T-helper 17 cell (primary cell): Measurements from ENCODE around the gene SHC4. TPM values are rescaled to one million over a fixed set of nuclear protein-coding genes. Genes with fewer than 3 reads are reported as not detected.
A peak's percentile ranks its signal among the peaks of the same experiment; 100 is the strongest.
"Not testable (repeated sequence)": the region's sequence is repeated elsewhere in the genome, so short reads cannot be mapped to it uniquely, and the experiment has no call there.

Experiments
- ATAC-seq: fragments of 150-1000 bp; cut with Tn5 transposase; 2 replicates; pipeline ENCODE4 v1.10.0; 2021; ENCODE audit warnings: mild to moderate bottlenecking, moderate library complexity
- DNase-seq, 3 donors: peaks; one replicate each; pipeline versions ENCODE4 v3.0.0 to v3.0.0-alpha.2; 2020 to 2021
- H3K9me3 ChIP-seq: one replicate; pipeline ENCODE4 v1.7.0; 2013; ENCODE audit warnings: low read length, mild to moderate bottlenecking; ENCODE audit not compliant: control insufficient read depth, poor library complexity, severe bottlenecking
- H3K27ac Mint-ChIP-seq: one replicate; pipeline ENCODE4 v1.8.0; 2022; ENCODE audit warnings: mild to moderate bottlenecking, moderate library complexity, mixed read lengths
- H3K27me3 Mint-ChIP-seq: one replicate; pipeline ENCODE4 v1.8.0; 2022; ENCODE audit warnings: mixed read lengths
- H3K36me3 Mint-ChIP-seq: one replicate; pipeline ENCODE4 v1.8.0; 2022; ENCODE audit warnings: low read depth, mixed read lengths
- H3K4me1 Mint-ChIP-seq: one replicate; pipeline ENCODE4 v1.8.0; 2022; ENCODE audit warnings: mild to moderate bottlenecking, mixed read lengths
- H3K4me3 Mint-ChIP-seq: one replicate; pipeline ENCODE4 v1.8.0; 2022; ENCODE audit warnings: mild to moderate bottlenecking, moderate library complexity, mixed read lengths
- total RNA-seq, 4 donors: library from RNA in 2 of 4; stranded (reverse) in 2 of 4; gene quantifications; one replicate each; pipeline ENCODE4 v1.2.3 and lab custom pipeline; 2022 to 2026

SHC4 gene
- total RNA-seq, 2 donors from 2014 or later = 0.12 TPM; not detected in 1

DNA sequence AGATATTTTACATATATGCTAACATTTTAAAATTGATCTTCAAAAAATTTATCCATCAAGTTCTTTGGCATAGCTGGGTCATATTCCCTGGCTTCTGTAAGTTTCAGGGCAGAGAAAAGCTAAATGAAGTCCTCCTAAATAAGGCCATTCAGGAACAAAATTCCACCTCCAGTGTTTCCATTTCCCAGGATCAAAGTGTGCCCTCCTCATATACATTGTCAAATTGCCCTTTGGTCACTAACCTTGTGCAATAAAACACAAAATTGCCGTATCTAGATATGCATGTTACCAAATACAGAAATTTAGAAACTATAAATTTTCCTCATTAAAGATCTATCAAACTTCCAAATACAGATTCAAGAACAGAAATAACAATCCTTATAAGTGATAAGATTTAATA is 163.5 kb downstream of the SHC4 start:
- H3K27me3 Mint-ChIP-seq = no peaks in the 10 kb centered on the region
- ATAC-seq (no peak), DNase-seq (no peak)
- H3K9me3 ChIP-seq = no peaks in the 10 kb centered on the region
- no peak overlapping the region for H3K27ac Mint-ChIP-seq
- H3K36me3 Mint-ChIP-seq = peaks cover 8% of the 10 kb centered on the region
- H3K4me1 Mint-ChIP-seq = peaks cover 20% of the 10 kb centered on the region
- no peak overlapping the region for H3K4me3 Mint-ChIP-seq

DNA sequence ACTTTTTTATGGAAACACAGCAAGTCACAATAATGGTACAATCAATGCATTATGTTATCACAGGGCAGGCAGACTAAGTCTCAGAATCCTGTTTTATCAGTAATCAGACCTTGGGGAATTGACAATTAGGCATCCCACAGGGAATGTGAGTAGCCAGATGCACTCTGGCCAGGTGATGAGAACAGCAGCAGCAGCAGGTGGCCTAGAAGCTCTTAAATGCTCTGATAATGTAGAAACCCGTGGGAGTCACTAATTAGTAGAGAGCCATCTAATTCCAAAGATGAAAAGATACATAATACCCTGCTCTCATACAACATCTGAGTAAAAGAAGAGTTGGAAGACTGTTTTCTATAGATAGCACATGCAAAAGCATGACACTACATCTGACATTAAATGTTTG is 165.4 kb downstream of the SHC4 start:
- DNase-seq = no peak
- ATAC-seq = no peak
- no peaks in the 10 kb centered on the region for H3K9me3 ChIP-seq
- no peak overlapping the region for H3K27ac Mint-ChIP-seq
- peaks cover 11% of the 10 kb centered on the region for H3K4me1 Mint-ChIP-seq
- no peaks in the 10 kb centered on the region for H3K36me3 Mint-ChIP-seq
- no peaks in the 10 kb centered on the region for H3K27me3 Mint-ChIP-seq
- no peak overlapping the region for H3K4me3 Mint-ChIP-seq

DNA sequence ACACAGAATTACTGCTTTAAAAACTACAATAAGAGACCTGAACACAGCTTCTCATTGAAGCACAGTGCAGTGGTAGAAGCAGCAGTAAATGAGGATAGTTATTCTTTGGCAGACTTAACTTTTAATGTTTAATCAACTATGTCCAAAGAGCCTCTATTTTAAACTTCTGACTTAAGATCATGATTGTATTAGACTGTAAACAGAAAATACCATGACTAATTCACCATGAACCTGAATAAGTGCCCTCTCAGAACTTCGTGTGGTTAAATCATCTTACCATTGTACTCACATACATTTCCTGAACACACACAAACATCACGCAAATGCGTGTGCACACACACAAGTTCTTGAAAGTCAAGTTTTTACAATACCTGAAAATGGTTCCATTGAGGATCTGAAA is 166.8 kb downstream of the SHC4 start:
- H3K36me3 Mint-ChIP-seq = no peaks in the 10 kb centered on the region
- peaks cover 11% of the 10 kb centered on the region for H3K4me1 Mint-ChIP-seq
- H3K4me3 Mint-ChIP-seq = no peak overlapping the region
- H3K9me3 ChIP-seq = no peaks in the 10 kb centered on the region
- ATAC-seq (no peak), DNase-seq (no peak)
- H3K27ac Mint-ChIP-seq = no peak overlapping the region
- H3K27me3 Mint-ChIP-seq = no peaks in the 10 kb centered on the region

DNA sequence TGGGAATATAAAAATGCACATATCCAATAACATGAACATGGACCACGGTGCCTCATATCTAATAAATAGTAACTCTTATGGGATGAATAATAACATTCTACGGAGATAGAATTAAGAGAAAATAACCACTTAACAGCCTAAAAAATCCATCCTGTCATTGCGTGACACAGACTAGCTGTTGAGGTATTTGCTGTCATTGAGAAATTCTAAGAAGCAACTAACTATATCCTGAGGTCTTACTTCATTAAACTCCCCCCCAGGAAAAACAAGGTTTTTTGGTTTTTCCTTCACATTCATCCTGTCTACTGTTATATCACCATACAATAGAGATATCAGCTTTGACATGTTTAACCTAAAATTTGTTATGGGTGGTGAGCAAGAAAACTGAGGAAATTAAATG is 167.2 kb downstream of the SHC4 start:
- Mint-ChIP-seq H3K4me1 (peaks cover 11% of the 10 kb centered on the region), H3K4me3 (no peak overlapping the region), H3K36me3 (no peaks in the 10 kb centered on the region), H3K27ac (no peak overlapping the region), H3K27me3 (no peaks in the 10 kb centered on the region)
- H3K9me3 ChIP-seq = no peaks in the 10 kb centered on the region
- no peak for DNase-seq
- ATAC-seq = no peak

DNA sequence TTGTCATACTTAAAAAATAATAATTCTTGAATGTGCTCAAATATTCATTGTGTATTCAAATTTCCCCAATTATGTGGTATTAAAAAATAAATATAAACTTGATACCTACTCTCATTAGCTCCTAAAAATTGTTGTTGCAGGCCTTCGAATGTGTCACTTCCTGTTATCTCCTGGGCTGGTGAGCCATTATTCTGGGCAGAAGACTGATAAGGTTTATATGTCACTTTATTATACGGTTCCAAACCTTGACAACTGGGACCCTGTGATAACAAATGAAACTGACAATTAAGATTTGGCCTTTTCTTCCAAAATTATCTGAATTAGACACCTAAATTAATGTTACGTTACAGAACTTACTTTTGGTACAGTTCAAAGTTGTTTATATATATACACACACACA is 167.8 kb downstream of the SHC4 start:
- Mint-ChIP-seq H3K4me1 (peaks cover 11% of the 10 kb centered on the region), H3K27ac (no peak overlapping the region), H3K4me3 (no peak overlapping the region), H3K36me3 (no peaks in the 10 kb centered on the region), H3K27me3 (no peaks in the 10 kb centered on the region)
- DNase-seq = no peak
- ATAC-seq = no peak
- no peaks in the 10 kb centered on the region for H3K9me3 ChIP-seq

DNA sequence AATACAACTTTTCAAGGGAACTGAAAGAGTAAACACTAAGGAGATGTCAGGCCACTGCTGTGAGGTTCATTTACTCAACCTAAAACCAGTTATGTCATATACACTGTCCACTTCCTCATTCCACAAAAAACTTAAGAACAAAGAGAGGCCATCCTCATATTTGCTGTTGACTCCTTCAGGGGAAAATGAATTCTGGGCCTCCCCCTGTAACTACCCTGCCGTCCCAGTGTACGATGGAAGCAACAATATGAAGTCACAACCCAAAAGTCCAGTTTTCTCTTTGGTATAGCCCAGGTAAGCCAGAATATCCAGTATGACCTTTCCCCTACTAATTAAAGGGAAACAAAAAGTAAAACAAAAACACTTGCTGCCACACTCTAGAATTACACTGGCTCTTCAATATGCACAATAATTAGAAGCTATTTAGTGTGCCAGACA is 169.0 kb downstream of the SHC4 start:
- peaks cover 2% of the 10 kb centered on the region for H3K36me3 Mint-ChIP-seq
- no peak overlapping the region for H3K4me3 Mint-ChIP-seq

DNA sequence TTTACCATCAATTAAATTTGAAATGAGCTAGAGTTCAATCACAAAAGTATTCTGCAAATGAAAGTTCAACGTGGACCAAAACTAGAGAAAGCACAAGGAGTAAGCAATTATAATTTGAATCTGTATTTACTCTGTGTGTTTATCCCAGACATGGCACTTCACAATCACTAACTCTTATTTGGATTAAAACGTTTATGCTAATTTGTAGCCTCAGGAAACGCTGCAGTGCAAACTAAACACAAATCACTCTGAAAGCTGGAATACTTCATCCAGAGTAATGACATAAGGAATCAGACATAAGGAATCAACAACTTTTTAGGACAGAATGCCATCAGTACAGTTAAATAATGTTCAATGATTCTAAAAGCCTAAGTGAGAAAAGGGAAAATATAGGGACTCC is 171.3 kb downstream of the SHC4 start:
- Mint-ChIP-seq H3K36me3 (peaks cover 2% of the 10 kb centered on the region), H3K27ac (no peak overlapping the region), H3K4me1 (peaks cover 4% of the 10 kb centered on the region), H3K27me3 (no peaks in the 10 kb centered on the region), H3K4me3 (no peak overlapping the region)
- ATAC-seq (no peak), DNase-seq (no peak)
- H3K9me3 ChIP-seq = no peaks in the 10 kb centered on the region

More for the DNA sequence above, 169.0 kb downstream of the SHC4 start:
- DNase-seq = no peak
- no peak overlapping the region for H3K27ac Mint-ChIP-seq
- no peaks in the 10 kb centered on the region for H3K27me3 Mint-ChIP-seq
- ATAC-seq = peak; percentile 49
- no peaks in the 10 kb centered on the region for H3K9me3 ChIP-seq
- H3K4me1 Mint-ChIP-seq = peaks cover 9% of the 10 kb centered on the region

DNA sequence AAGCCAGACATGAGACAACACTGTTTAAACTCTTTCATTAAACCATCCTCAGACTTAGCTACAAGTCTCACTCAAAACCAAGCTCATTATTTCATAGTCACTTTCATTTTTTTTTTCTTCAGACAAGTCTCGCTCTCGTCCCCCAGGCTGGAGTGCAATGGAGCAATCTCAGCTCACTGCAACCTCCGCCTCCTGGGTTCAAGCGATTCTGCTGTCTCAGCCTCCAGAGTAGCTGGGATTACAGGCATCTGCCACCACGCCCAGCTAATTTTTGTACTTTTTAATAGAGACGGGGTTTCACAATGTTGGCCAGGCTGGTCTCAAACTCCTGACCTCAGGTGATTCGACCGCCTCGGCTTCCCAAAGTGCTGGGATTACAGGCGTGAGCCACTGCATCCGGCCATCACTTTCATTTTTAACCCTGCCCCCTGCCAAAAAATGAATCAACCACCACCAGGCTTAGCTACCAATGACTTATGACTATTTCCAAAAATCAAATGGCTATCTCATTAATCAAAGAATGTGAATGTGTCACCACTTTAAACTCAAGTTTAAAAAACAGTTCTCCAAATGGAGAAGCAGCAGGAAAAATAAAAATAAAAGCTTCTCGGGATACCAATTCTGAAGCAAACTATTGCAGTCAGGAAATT is 173.1 kb downstream of the SHC4 start:
- H3K4me1 Mint-ChIP-seq, H3K27me3 Mint-ChIP-seq, H3K36me3 Mint-ChIP-seq, H3K4me3 Mint-ChIP-seq, DNase-seq, H3K9me3 ChIP-seq, H3K27ac Mint-ChIP-seq, ATAC-seq: not testable (repeated sequence)

DNA sequence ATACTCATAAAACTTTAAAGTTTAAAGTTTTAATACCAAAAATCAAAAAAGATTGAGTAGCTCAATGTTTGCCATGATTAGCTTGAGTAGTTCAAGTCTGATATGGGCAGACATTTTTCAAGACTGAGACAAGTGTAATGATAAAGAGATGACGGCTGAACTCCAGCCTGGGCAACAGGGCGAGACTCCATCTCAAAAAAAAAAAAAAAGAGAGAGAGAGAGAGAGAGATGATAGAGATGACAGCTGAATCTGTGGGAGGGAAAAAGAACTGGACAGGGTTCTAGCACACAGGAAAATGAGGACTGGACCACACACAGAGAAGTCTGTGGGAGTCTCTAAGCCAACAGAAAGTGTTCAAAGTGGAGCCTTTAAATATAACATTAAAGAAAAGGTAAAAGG is 178.0 kb downstream of the SHC4 start:
- Mint-ChIP-seq H3K4me3 (no peak overlapping the region), H3K36me3 (peaks cover 7% of the 10 kb centered on the region), H3K27me3 (no peaks in the 10 kb centered on the region), H3K27ac (no peak overlapping the region), H3K4me1 (no peaks in the 10 kb centered on the region)
- no peaks in the 10 kb centered on the region for H3K9me3 ChIP-seq
- DNase-seq = no peak
- no peak for ATAC-seq

DNA sequence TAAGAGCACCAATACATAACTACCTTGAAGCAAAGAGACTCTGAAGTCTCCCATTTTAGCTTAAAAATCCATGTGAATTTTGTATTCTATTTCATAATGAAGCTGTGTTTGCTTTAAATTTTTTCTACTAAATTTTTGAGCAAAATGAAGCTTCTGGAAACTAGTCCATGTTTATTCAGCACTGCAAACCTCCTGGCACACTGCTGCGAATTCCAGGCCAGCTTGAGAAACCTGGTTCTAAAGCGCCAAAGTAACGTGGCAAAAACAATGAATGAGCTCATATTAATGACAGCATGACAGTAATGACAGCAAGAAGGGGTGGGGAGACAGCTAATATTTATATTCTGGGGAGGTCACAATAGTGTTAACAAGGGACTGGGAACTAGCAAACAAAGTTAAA is 178.5 kb downstream of the SHC4 start:
- Mint-ChIP-seq H3K27ac (no peak overlapping the region), H3K4me3 (no peak overlapping the region), H3K36me3 (peaks cover 8% of the 10 kb centered on the region)

DNA sequence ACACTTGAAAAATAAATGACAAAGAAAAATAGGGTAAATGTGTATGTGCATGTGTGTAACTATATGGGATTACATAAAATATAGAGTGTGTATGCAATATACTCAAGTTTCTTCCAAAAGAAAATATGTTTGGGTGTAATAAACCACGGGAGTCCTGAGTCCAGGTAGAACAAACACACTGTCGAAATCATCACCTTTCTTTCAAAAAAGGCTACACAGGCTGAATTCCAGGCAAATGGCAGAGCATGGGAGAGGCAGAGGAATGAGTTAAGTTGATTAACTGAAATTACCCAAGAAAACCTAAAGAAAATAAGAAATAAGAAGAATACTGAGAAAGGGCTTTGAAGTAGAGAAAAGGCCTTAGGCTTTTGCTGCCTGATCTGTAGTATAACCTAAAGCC is 179.0 kb downstream of the SHC4 start:
- no peaks in the 10 kb centered on the region for H3K9me3 ChIP-seq
- DNase-seq = no peak
- Mint-ChIP-seq H3K4me1 (no peaks in the 10 kb centered on the region), H3K27me3 (no peaks in the 10 kb centered on the region), H3K27ac (no peak overlapping the region), H3K36me3 (peaks cover 8% of the 10 kb centered on the region), H3K4me3 (no peak overlapping the region)
- ATAC-seq = no peak

More for the DNA sequence above, 178.5 kb downstream of the SHC4 start:
- ATAC-seq (no peak), DNase-seq (no peak)
- no peaks in the 10 kb centered on the region for H3K4me1 Mint-ChIP-seq
- H3K9me3 ChIP-seq = no peaks in the 10 kb centered on the region
- no peaks in the 10 kb centered on the region for H3K27me3 Mint-ChIP-seq

DNA sequence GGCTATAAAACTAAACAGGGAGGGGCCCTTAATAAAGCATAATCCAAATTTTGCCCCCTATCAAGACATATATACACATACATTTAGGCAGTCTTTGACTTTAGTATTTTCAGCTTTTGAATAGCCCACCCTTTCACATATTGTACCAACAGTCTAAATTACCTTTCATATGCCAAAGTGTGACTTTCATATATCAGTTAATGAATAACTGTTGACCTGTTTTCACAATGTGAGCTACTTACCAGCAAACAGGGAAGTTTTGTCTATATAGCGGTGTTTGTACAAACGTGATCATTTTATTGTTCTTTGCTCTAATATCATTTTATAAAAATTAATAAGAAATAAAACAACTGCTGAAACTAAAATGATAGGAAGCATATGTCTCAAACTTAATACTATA is 180.8 kb downstream of the SHC4 start:
- Mint-ChIP-seq H3K27ac (no peak overlapping the region), H3K4me3 (no peak overlapping the region), H3K4me1 (no peaks in the 10 kb centered on the region), H3K27me3 (no peaks in the 10 kb centered on the region), H3K36me3 (peaks cover 8% of the 10 kb centered on the region)
- ATAC-seq (no peak), DNase-seq (no peak)
- no peaks in the 10 kb centered on the region for H3K9me3 ChIP-seq

DNA sequence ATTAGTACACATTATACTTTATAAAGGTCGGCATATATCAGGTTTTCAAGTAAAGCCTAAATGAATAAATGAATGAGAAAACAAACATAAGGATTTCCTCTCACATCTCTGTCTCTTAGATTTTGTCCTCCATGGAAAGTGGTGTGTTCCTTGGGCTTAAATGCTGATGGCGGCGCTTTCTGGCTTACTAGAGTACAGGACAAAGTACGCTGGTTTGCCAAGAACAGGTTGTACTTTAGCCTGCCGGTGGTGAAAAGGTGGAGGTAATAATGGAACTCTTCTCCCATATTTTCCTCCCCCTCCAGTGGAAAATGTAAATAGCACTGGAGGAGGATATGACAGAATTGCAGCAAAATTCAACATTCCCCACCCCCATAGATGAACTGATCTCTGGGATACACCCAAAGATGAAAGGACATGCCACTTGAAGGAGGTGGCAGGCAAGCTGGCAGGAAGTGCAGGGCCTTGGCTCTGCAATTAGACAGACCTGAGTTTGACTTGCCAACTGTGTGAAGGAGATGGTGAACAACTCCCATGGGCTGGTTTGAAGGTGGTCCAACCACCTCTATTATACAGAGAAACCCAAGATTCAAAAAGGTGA is 182.1 kb downstream of the SHC4 start:
- DNase-seq (no peak), ATAC-seq (no peak)
- H3K36me3 Mint-ChIP-seq = peaks cover 8% of the 10 kb centered on the region
- no peaks in the 10 kb centered on the region for H3K27me3 Mint-ChIP-seq
- H3K4me3 Mint-ChIP-seq = no peak overlapping the region
- H3K9me3 ChIP-seq = no peaks in the 10 kb centered on the region
- H3K27ac Mint-ChIP-seq = no peak overlapping the region
- no peaks in the 10 kb centered on the region for H3K4me1 Mint-ChIP-seq

DNA sequence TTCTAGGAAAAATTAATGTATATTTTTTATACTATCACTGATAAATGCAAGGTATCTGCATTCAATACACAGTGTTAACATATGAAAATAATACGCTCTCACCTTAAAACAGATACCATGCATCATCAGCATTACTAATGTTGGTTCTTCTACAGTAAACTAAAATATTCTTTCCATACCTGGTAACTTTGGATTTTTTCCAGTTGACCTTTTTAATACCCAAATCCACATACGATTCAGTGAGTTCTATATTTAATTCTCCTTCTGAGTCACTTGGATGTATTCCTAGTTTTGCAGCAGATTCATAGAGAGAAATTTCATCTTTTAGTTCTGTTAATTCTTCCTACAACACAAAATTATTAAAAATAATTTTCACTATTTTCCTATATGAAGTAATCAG is 182.7 kb downstream of the SHC4 start:
- H3K27me3 Mint-ChIP-seq = no peaks in the 10 kb centered on the region
- no peaks in the 10 kb centered on the region for H3K4me1 Mint-ChIP-seq
- no peak overlapping the region for H3K27ac Mint-ChIP-seq
- peaks cover 8% of the 10 kb centered on the region for H3K36me3 Mint-ChIP-seq
- ATAC-seq (no peak), DNase-seq (no peak)
- no peak overlapping the region for H3K4me3 Mint-ChIP-seq
- H3K9me3 ChIP-seq = no peaks in the 10 kb centered on the region
